ENCODE measurements around the gene EIF1AX.

GRCh38 chrX:20139966-20140365, 1.7 kb downstream of the EIF1AX start:
- TF ChIP-seq EZH2 (IDR thresholded peaks at IDR 0.05; ENCODE audit: low read length, missing control alignments) (no peak), CTCF (conservative IDR thresholded peaks at IDR 0.05 in 1 of 2, IDR thresholded peaks at IDR 0.05 in 1 of 2; ENCODE audit: low read depth in 1 of 2, low read length in 2 of 2) (no peak)
